Endothelial cell of umbilical vein (primary cell): Measurements from ENCODE around the gene RPS27. TPM values are rescaled to one million over a fixed set of nuclear protein-coding genes. Genes with fewer than 3 reads are reported as not detected.
A peak's percentile ranks its signal among the peaks of the same experiment; 100 is the strongest.

ENCODE experiments used
- BruUV-seq: library from RNA; stranded (reverse); fragments of 400-500 nt; replicated peaks from 2 replicates; lab custom pipeline; 2021; lab: Mats Ljungman, UMichigan
- CTCF ChIA-PET: fragments of 300-600, 350-600 bp; sonication (Branson Sonifier 250); formaldehyde crosslinking; loops from one replicate; lab custom pipeline; 2021; ENCODE audit warnings: antibody characterized with exemption, inconsistent platforms; lab: Charles Lee
- POLR2A ChIA-PET: fragments of 300-600, 350-600 bp; sonication (Branson Sonifier 250); formaldehyde crosslinking; loops from one replicate; lab custom pipeline; 2021; ENCODE audit warnings: antibody characterized with exemption, inconsistent platforms; lab: Charles Lee
- DNase-seq: peaks from one replicate; pipeline ENCODE4 v3.0.0-alpha.2; 2011; ENCODE audit warnings: low read depth, low spot score
- FAIRE-seq: peaks from 2 replicates; lab custom pipeline; 2011; peaks lifted over from hg19 to GRCh38; lab: Jason Lieb, UNC
- H2AFZ ChIP-seq: 2 replicates; pipeline ENCODE4 v1.6.0; 2012; ENCODE audit warnings: low read depth, low read length, control low read depth, inconsistent platforms
- H3K27ac ChIP-seq: 2 replicates; pipeline ENCODE4 v1.5.1; 2011; ENCODE audit warnings: low read depth, mild to moderate bottlenecking, control low read depth, low read length, moderate library complexity; ENCODE audit not compliant: insufficient read depth
- H3K27me3 ChIP-seq, 2 experiments: 2 replicates each; pipeline versions ENCODE4 v1.6.0 to v1.6.1; 2011; ENCODE audit warnings: low read length in 2 of 2, mixed read lengths in 1 of 2; ENCODE audit not compliant: control insufficient read depth in 2 of 2, insufficient read depth in 2 of 2
- H3K36me3 ChIP-seq, 2 experiments: 2 replicates in 1 of 2; 3 replicates in 1 of 2; pipeline ENCODE4 v1.5.1; 2011; ENCODE audit warnings: low read length in 2 of 2, mild to moderate bottlenecking in 1 of 2, moderate library complexity in 1 of 2; ENCODE audit not compliant: control insufficient read depth in 2 of 2, insufficient read depth in 2 of 2; ENCODE audit errors: extremely low read depth in 1 of 2
- H3K4me1 ChIP-seq: 3 replicates; pipeline ENCODE4 v1.5.1; 2011; ENCODE audit warnings: mild to moderate bottlenecking, low read length; ENCODE audit not compliant: control insufficient read depth, insufficient read depth; ENCODE audit errors: extremely low read depth
- H3K4me2 ChIP-seq: 2 replicates; pipeline ENCODE4 v1.6.1; 2011; ENCODE audit warnings: low read length, control low read depth, mixed read lengths; ENCODE audit not compliant: insufficient read depth
- H3K4me3 ChIP-seq, 3 experiments: fragments of 200-600 bp in 1 of 3; sonication (generic), shearing (Covaris generic) in 1 of 3; replicated peaks in 1 of 3; 2 replicates each; pipeline ENCODE4 v1.5.1; 2011 to 2016; ENCODE audit warnings: control low read depth in 3 of 3, low read length in 3 of 3, mild to moderate bottlenecking in 2 of 3, inconsistent platforms in 1 of 3, low read depth in 1 of 3, moderate library complexity in 1 of 3; ENCODE audit not compliant: insufficient read depth in 1 of 3
- H3K79me2 ChIP-seq: 2 replicates; pipeline ENCODE4 v1.6.0; 2012; ENCODE audit warnings: low read length, inconsistent platforms; ENCODE audit not compliant: control insufficient read depth, insufficient read depth
- H3K9ac ChIP-seq: replicated peaks from 2 replicates; pipeline ENCODE3; 2011; ENCODE audit warnings: low read length, control low read depth; ENCODE audit not compliant: insufficient read depth; ENCODE audit errors: extremely low read depth
- H3K9me1 ChIP-seq: replicated peaks from 3 replicates; pipeline ENCODE4 v1.6.0; 2011; ENCODE audit warnings: mild to moderate bottlenecking, low read length; ENCODE audit not compliant: control insufficient read depth, insufficient read depth; ENCODE audit errors: extremely low read depth
- H3K9me3 ChIP-seq: replicated peaks from 2 replicates; pipeline ENCODE4 v1.5.1; 2012; ENCODE audit warnings: low read length, inconsistent platforms; ENCODE audit not compliant: control insufficient read depth, insufficient read depth
- H4K20me1 ChIP-seq: replicated peaks from 2 replicates; pipeline ENCODE3; 2011; ENCODE audit warnings: mild to moderate bottlenecking, low read length; ENCODE audit not compliant: control insufficient read depth, insufficient read depth; ENCODE audit errors: extremely low read depth
- EZH2 ChIP-seq: IDR thresholded peaks from 2 replicates; pipeline ENCODE4 v1.6.1; 2012; ENCODE audit warnings: borderline replicate concordance, low read depth, mild to moderate bottlenecking, moderate library complexity, low read length, inconsistent platforms; ENCODE audit not compliant: severe bottlenecking
- FOS ChIP-seq: IDR thresholded peaks from 2 replicates; pipeline ENCODE4 v1.6.1; 2011; ENCODE audit warnings: mild to moderate bottlenecking, low read length, moderate library complexity, borderline replicate concordance; ENCODE audit not compliant: insufficient read depth
- GATA2 ChIP-seq: IDR thresholded peaks from 2 replicates; pipeline ENCODE4 v1.7.0; 2011; ENCODE audit warnings: low read depth, mild to moderate bottlenecking, moderate library complexity, mixed read lengths, low read length; ENCODE audit not compliant: insufficient read length, insufficient read depth
- JUN ChIP-seq: IDR thresholded peaks from 2 replicates; pipeline ENCODE4 v1.6.1; 2011; ENCODE audit warnings: borderline replicate concordance, low read depth; ENCODE audit not compliant: insufficient read length, insufficient read depth
- MYC ChIP-seq: IDR thresholded peaks from one replicate; pipeline ENCODE4 v1.6.1; 2011; ENCODE audit warnings: mild to moderate bottlenecking, low read depth, low read length
- POLR2A ChIP-seq: IDR thresholded peaks from 2 replicates; pipeline ENCODE4 v1.6.1; 2012; ENCODE audit warnings: low read depth, mild to moderate bottlenecking, control low read depth, low read length
- POLR2AphosphoS5 ChIP-seq: IDR thresholded peaks from 2 replicates; pipeline ENCODE4 v1.6.1; 2012; ENCODE audit warnings: low read depth, mild to moderate bottlenecking, control low read depth, low read length, moderate library complexity; ENCODE audit not compliant: insufficient read depth
- dilution Hi-C: fragments of 300-500 bp; cut with MboI; formaldehyde crosslinking; loops from one replicate; pipeline ENCODE4 v1.15.0; 2019; ENCODE audit warnings: low sequenced_read_pairs; ENCODE audit not compliant: extremely low pct_ligation_motif_present
- intact Hi-C: fragments of 100-400 bp; cut with micrococcal nuclease; formaldehyde crosslinking; loops from one replicate; pipeline ENCODE4 v1.10.0; 2022
- polyA plus RNA-seq, 4 experiments: library from polyadenylated mRNA; depleted of rRNA in 3 of 4; stranded (reverse) in 3 of 4; unstranded in 1 of 4; fragments of >200 nt; gene quantifications; 2 replicates each; pipeline versions ENCODE4 v1.2.1 to v1.2.3, GENCODE V29; 2011 to 2012; ENCODE audit warnings: missing spikeins in 1 of 4
- total RNA-seq: library from RNA; stranded (reverse); gene quantifications from 2 replicates; pipeline ENCODE4 v1.2.3, GENCODE V29; 2021
- TF ChIP-seq, protein P1 (sequence below), 2 donors: IDR thresholded peaks; 1 replicate in 1 of 2; 2 replicates in 1 of 2; pipeline ENCODE4 v1.5.1; 2011; ENCODE audit warnings: low read length in 2 of 2, mild to moderate bottlenecking in 2 of 2, moderate library complexity in 2 of 2, control low read depth in 1 of 2, inconsistent platforms in 1 of 2, low read depth in 1 of 2; ENCODE audit not compliant: insufficient read depth in 1 of 2; ENCODE audit errors: extremely low read depth in 1 of 2
- TF ChIP-seq, protein P2 (sequence below): IDR thresholded peaks from 2 replicates; pipeline ENCODE4 v1.6.1; 2011; ENCODE audit not compliant: insufficient read depth, insufficient read length

Gene RPS27
- total and polyA plus RNA-seq, 2 donors (not counting 3 experiments of a cell fraction or from before 2014, with no cell fraction given) = 1,120 to 1,521 TPM

DNA sequence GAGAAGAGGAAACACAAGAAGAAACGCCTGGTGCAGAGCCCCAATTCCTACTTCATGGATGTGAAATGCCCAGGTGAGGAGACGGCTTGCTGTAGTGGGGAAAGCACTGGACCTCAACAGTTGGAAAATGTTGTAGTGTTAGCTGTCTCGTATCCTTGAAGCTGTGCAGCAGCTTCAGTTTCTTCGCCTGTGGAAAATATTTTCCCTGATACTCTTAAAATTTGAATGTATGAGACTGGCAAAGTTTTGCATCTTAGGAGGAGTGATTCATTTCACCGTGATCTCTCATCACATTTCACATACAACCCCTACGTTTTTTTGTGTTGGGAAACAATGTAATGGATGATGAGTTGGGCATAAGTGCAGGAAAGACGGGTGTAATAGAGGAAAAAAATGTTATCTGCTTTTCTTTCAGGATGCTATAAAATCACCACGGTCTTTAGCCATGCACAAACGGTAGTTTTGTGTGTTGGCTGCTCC is 629 bp downstream of the RPS27 start:
- intact Hi-C loops = loop anchor here (5.0 to 10.0 kb wide), 3 partner anchors 164 to 1959 kb away; partner anchors contain the start of gene NUP210L
- dilution Hi-C loops = no loop called here
- H3K27ac ChIP-seq = peak overlapping the region; percentile 90
- H3K4me3 ChIP-seq = peak overlapping the region; percentile 15 to 86 (median 79)
- no peaks in the 10 kb centered on the region for H3K27me3 ChIP-seq
- H3K9me1 ChIP-seq = no peaks in the 10 kb centered on the region
- H3K36me3 ChIP-seq = peaks cover 9 to 10% of the 10 kb centered on the region in 2 experiments
- no peak overlapping the region for H2AFZ ChIP-seq
- POLR2A ChIA-PET = interaction anchor here (0.9 to 1.4 kb wide), 3 partner anchors 24 to 229 kb away, joined by 3 to 8 read pairs (median 3); partner anchors contain the start of genes CREB3L4 and UBAP2L
- peak overlapping the region; percentile 91 for H3K9ac ChIP-seq
- peaks cover 21% of the 10 kb centered on the region for H3K79me2 ChIP-seq
- no peak for FAIRE-seq
- peak; percentile 21 for DNase-seq
- peaks cover 24% of the 10 kb centered on the region for H3K4me1 ChIP-seq
- H4K20me1 ChIP-seq = no peaks in the 10 kb centered on the region
- CTCF ChIA-PET = no interaction called here
- TSS peak; percentile 84 for BruUV-seq
- no peaks in the 10 kb centered on the region for H3K9me3 ChIP-seq
- H3K4me2 ChIP-seq = peak overlapping the region; percentile 95
- TF ChIP-seq EZH2 (no peak), MYC (no peak), JUN (no peak), POLR2AphosphoS5 (no peak), GATA2 (no peak), FOS (no peak), POLR2A (no peak)
- TF ChIP-seq, protein P1, sequence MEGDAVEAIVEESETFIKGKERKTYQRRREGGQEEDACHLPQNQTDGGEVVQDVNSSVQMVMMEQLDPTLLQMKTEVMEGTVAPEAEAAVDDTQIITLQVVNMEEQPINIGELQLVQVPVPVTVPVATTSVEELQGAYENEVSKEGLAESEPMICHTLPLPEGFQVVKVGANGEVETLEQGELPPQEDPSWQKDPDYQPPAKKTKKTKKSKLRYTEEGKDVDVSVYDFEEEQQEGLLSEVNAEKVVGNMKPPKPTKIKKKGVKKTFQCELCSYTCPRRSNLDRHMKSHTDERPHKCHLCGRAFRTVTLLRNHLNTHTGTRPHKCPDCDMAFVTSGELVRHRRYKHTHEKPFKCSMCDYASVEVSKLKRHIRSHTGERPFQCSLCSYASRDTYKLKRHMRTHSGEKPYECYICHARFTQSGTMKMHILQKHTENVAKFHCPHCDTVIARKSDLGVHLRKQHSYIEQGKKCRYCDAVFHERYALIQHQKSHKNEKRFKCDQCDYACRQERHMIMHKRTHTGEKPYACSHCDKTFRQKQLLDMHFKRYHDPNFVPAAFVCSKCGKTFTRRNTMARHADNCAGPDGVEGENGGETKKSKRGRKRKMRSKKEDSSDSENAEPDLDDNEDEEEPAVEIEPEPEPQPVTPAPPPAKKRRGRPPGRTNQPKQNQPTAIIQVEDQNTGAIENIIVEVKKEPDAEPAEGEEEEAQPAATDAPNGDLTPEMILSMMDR (IDR thresholded peaks at IDR 0.05; ENCODE audit: extremely low read depth in 1 of 2, insufficient read depth in 1 of 2, low read depth in 1 of 2, low read length in 2 of 2) = no peak
- TF ChIP-seq, protein P2, sequence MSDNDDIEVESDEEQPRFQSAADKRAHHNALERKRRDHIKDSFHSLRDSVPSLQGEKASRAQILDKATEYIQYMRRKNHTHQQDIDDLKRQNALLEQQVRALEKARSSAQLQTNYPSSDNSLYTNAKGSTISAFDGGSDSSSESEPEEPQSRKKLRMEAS = no peak
